GM19099 (cell line): Measurements from ENCODE around the gene DICER1.

Source experiments
- POLR2A ChIP-seq: IDR thresholded peaks from 3 replicates; pipeline ENCODE4 v1.6.1; 2011; ENCODE audit warnings: low read depth; ENCODE audit not compliant: insufficient read length; ENCODE audit errors: extremely low read depth

DICER1 gene

GRCh38 chr14:95191445-95192199 lies 34.3 kb upstream of the DICER1 start:
- TF ChIP-seq POLR2A = no peak

DNA sequence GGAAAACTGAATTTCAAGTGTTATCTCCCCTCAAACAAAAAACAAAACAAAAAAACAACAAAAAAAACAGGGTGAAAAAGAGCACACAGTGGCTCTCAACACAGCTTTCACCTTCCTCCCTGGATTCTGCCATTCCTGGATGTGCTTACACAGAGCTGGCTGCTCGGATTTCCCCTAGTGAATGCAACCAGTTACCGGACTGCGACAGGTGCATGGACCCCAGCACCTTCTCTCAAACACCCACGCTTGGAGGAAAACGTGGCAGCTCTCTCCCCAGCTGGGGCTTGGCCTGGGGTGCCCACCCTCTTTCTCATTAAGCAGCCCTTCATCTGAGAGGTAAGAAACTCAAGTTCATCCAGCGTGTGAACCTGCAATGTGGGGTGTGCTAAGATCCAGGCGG lies 33.5 kb upstream of the DICER1 start:
- no peak for TF ChIP-seq POLR2A

DNA sequence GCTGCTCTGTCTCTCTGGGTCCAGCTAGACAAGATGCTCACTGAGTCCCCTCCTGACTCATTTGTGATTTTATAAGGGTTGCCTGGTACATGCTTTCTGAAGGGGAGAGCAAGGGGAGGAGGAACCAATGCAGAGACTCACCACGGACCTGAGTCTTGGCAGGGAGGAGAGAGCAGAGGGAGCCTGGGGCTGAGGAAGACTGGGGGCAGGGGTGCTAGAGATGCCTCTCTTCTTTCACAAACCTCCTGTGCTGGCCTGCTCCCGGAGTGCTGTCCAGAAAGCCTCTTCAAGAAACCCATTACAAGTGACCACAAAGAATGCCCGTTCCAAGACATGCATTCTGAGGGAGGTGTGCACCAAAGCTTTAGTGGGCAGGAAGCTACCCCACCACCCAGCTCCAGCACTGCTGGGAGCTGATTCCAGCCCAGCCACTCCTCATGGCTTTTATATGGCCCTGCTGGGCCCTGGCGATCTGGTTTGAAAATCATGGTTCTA lies 33.1 kb upstream of the DICER1 start:
- no peak for TF ChIP-seq POLR2A

DNA sequence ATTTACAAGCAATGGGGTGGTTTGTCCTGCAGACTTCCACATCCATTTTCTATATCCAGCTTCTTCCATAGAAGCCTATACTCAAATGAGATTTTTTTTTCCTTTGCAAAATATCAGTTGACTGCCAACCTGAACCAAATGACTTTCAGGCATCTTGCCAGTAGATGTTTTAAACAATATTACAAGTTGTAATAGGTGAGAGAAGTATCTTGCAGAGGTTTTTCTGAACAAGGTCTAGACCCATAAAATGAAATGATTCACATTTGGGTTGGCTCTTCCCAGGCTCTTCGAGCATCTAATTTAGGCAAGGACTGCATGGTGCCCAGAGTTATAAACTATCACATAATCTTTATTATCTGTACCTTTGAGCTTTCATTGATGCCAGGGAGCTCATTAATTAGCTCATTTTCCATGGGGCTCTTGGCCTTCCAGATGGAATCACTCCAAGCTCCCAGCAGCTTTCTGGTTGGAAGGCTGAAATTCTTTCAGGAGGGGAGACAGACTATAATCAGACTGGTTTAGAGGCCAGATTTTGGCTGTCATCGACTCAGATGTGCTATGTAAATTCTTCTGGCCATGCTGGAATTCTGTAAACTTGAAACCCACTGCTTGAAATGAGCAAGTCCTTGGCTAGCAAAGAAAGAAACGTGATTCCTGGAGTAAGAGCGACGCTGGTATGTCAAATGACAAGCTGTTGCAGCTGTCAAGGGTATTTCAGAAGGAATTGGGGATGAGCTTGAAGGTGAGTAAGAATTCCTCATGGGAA lies 32.2 kb upstream of the DICER1 start:
- no peak for TF ChIP-seq POLR2A

DNA sequence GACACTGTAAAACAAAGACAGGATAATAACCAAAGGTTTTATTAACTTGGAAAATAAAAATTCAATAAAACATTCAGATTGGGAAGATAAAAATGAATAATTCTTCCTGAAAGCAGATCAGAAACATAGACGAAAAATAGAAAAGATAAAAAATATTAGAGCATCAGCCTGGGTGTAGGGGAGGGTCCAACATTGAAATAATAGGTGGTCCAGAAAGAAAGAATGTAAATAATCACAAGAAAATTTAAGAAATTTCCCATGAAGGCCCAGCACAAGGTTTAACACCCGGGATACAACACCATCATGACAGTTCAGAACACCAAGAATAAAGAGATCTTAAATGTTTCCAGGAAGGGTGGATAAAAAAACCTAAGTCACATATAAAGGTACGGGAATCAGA lies 31.1 kb upstream of the DICER1 start:
- TF ChIP-seq POLR2A = no peak

GRCh38 chr14:95185767-95186392 lies 28.6 kb upstream of the DICER1 start:
- TF ChIP-seq POLR2A = no peak

DNA sequence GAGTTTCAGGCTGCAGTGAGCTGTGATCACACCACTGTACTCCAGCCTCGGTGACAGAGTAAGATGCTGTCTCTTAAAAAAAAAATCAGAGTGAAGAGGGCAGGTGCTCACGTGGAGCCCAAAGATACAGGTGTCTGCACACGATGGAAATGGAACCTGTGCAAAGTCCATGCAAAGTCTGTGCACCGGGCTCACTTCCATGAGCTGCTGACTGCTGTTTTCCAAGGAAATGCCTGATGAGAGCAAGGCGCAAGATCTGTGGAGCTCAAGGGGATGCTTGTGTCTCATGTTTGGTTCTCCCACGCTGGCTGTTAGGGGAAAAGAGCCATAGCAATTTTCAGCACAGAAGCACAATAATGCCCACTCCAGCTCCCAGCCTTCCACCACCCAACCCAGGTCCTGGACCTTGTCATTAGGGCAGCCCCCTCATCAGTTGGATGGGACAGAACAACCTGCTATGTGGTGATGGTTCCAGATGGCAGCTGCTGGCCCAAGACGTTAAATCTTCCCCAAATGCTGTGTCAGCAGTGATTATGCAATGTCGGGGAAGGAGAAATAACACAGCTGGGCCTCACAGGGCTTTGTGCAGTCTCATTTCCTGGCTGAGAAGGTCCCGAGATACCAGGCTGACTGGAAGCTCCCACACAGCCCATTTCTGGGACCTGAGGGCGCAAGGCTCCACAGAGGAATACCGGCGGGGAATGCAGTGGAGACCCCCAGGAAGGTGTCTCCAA lies 27.9 kb upstream of the DICER1 start:
- no peak for TF ChIP-seq POLR2A

DNA sequence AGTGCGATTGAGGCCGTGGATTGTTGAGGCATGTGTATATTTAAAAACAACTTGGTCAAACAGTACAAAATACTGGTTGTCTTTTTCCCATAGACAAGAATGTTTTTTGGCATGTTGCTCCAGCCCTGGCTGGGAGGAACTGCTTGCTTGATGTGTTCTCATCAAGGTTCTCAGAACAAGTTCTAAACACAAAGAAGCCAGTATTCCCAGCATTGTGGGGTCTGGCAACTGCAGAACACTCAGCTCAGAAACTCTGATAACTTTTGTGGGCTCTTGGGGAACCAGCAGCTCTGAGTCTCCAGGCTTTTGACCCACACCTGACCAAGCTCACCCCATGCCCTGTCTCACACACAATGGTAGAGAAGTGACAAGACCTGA lies 27.1 kb upstream of the DICER1 start:
- no peak for TF ChIP-seq POLR2A

- no peak for TF ChIP-seq POLR2A
Observed at GRCh38 chr14:95183532-95184412, 26.4 kb upstream of the DICER1 start.

GRCh38 chr14:95183082-95183481 lies 25.8 kb upstream of the DICER1 start:
- TF ChIP-seq POLR2A = no peak

- TF ChIP-seq POLR2A = no peak
Observed at GRCh38 chr14:95182379-95182778, 25.1 kb upstream of the DICER1 start.

DNA sequence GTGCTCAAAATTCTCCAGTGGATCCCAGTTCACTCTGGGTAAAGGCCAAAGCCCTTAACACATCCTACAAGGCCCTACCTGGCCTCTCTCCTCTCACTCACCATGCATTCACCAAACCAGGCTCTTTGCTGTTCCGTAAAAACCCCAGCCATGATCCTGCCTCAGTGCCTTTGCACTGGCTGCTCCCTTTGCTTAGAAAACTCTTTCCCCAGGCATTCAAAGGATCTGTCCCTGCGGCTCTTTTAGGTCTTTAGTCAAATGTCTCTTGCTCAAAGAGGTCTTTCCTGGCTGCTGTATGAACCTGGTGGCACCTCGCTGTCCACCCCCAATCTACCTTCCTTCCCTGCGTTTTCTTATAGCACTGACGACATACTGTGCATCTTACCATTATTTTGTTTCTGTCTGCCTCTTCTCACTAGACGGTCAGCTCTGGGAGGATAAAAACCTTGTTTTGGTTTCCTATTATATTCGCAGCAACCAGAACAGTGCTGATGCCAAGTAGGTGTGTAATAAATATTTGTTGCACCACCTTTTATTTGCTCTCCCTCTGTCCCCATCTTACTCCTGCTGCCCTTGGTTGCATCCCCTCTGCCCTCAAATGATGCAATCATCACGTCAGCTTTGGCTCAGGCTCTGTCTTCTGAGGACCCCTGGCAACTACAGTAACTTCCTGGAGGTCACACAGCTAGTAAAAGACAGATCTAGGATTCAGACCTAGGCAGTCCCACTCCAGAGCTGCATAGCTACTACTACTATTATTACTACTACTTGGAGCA lies 23.8 kb upstream of the DICER1 start:
- TF ChIP-seq POLR2A = no peak

DNA sequence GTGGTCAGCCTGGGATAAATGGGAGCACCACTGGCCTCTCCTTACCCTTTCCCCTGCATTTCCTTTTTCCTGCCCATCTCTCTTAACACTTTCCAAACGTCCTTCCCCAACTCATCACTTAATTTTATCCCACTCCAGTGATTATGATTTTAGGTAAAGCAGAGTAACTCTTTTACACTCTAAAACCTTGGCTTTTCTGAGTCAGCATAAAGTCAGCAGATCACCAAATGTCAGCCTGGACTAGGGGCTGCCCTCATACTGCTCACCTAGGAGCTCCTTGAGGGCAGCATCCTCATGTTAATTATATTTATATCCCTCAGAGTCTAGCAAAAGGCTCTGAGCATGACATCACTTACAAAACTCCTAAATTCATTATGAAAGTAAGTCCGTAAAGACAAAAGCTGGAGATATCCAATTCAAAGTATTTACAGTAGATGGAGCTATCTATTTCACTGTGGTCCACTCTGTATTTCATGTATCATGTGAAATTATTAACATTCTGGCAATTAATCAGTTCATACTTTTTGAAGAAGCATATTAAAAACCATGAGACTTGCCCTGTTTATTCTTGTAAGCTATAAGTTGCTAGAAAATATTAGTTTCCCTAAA lies 17.0 kb upstream of the DICER1 start:
- TF ChIP-seq POLR2A = no peak
